ENCODE data around the gene PRPSAP1. TPM values are rescaled to one million over a fixed set of nuclear protein-coding genes. Genes with fewer than 3 reads are reported as not detected.

The PRPSAP1 gene
- total RNA-seq, 1 experiment from 2014 or later: 38.4 TPM

DNA sequence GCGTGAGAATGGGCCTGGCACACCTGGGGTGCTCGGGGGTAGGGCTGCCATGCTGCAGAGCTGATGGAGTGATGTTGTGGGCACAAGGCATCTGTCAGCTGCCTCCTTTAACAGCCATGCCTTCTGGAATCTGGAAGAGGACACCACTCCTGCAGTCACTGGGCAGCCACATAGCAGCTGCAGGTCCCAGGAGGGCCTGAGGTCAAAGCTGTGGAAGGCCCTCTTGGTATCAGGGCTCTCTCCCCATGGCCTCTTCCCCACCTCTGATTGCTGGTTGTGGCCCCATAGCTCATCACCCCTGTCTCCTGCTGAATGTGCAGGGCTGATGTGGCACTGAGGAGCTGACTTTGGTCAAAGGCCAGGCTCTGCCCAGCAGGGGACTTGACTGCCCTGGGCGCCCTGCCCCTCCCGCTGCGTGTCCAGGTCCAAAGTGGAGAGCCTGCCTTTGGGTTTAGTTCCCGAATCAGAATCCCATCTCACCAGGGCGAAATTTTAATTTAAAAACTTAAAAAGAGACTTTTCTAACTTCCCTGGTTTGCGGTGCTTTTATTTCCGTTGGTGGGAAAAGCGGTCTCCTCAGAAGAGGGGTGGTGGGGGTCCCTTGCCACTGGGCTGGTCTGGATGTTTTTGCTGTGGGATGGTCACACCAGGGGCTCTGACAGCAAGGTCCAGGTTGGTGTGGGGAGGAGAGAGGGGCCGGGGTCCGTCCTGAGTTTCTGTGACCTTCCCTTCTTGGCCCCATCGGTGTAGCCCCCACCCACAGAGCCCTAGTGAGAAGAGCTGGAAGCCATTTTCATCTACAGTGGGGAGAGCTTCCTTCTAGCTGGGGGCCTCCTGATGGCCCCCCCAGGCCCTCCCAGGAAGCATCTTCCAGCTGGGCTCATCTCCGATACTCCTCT, 82.7 kb downstream of the PRPSAP1 start:
- H3K9me3 Mint-ChIP-seq: no peaks in the 10 kb centered on the region
- no peak overlapping the region for H3K56ac ChIP-seq (ENCODE audit: insufficient read length, low read depth, low read length)
- H3K27ac Mint-ChIP-seq: peak overlapping the region in 1 of 3 experiments; percentile 55; a peak in 1 of 7 replicates
- no peak overlapping the region for H4K5ac ChIP-seq (ENCODE audit: insufficient read length, low read depth, low read length)
- no peak for DNase-seq
- peak overlapping the region; percentile 88 for H4K91ac ChIP-seq (ENCODE audit: insufficient read length, low read depth, low read length)
- no peak overlapping the region for H3K4me3 Mint-ChIP-seq
- H3K79me2 ChIP-seq (ENCODE audit: insufficient read depth, low read length): peaks cover 2% of the 10 kb centered on the region; the same call in 1 of the 2 replicates
- no peak overlapping the region for H3T11ph ChIP-seq (ENCODE audit: low read length)
- no peaks in the 10 kb centered on the region for H4K20me1 ChIP-seq (ENCODE audit: control insufficient read depth, insufficient read depth, insufficient read length)
- no peak overlapping the region for H2AK5ac ChIP-seq (ENCODE audit: insufficient read length, low read length)
- no peak overlapping the region for H3K18ac ChIP-seq (ENCODE audit: insufficient read length, low read depth, low read length)
- no peak overlapping the region for H2AFZ ChIP-seq (ENCODE audit: low read length)
- H3K27ac ChIP-seq (ENCODE audit: insufficient read length, low read depth, low read length): no peak overlapping the region
- peaks cover 7% of the 10 kb centered on the region for H3K79me1 ChIP-seq (ENCODE audit: insufficient read depth, low read depth, low read length, poor library complexity, severe bottlenecking)
- no peak overlapping the region for H3K4me2 ChIP-seq (ENCODE audit: insufficient read depth, insufficient read length, low read length)
- peaks cover 31 to 50% of the 10 kb centered on the region in 2 experiments for H3K4me1 Mint-ChIP-seq
- no peaks in the 10 kb centered on the region for H3K27me3 ChIP-seq (ENCODE audit: insufficient read depth, low read length)
- no peaks in the 10 kb centered on the region for H3K9me3 ChIP-seq (ENCODE audit: control insufficient read depth, low read depth, low read length)
- H3K4me1 ChIP-seq (ENCODE audit: insufficient read depth, low read length): peaks cover 5% of the 10 kb centered on the region
- H4K8ac ChIP-seq (replicated peaks; ENCODE audit: insufficient read length, low read depth, low read length): no peak overlapping the region
- peaks cover 2 to 15% (median 10%) of the 10 kb centered on the region in 3 experiments; a peak in 6 of 7 replicates for H3K36me3 Mint-ChIP-seq (ENCODE audit: insufficient read depth in 1 of 3, low read depth in 3 of 3)
- no peak overlapping the region for H3K9ac ChIP-seq (ENCODE audit: extremely low read depth, insufficient read length, low read length)
- no peak overlapping the region for H2BK15ac ChIP-seq (ENCODE audit: low read depth, low read length)
- H2BK12ac ChIP-seq (ENCODE audit: insufficient read length, low read depth, low read length): no peak overlapping the region
- H2BK20ac ChIP-seq (ENCODE audit: low read depth, low read length, poor library complexity, severe bottlenecking): no peak overlapping the region
- H3K14ac ChIP-seq (ENCODE audit: insufficient read depth, low read length): no peak overlapping the region
- H3K4ac ChIP-seq (ENCODE audit: low read depth, low read length): no peak overlapping the region
- WGBS (ENCODE audit: extremely low coverage, insufficient read length, low lambda C conversion rate): no CpG with 5 or more reads among the region's 14 CpGs
- H3K23ac ChIP-seq (ENCODE audit: insufficient read length, low read depth, low read length): no peak overlapping the region
- TF ChIP-seq, protein P1, sequence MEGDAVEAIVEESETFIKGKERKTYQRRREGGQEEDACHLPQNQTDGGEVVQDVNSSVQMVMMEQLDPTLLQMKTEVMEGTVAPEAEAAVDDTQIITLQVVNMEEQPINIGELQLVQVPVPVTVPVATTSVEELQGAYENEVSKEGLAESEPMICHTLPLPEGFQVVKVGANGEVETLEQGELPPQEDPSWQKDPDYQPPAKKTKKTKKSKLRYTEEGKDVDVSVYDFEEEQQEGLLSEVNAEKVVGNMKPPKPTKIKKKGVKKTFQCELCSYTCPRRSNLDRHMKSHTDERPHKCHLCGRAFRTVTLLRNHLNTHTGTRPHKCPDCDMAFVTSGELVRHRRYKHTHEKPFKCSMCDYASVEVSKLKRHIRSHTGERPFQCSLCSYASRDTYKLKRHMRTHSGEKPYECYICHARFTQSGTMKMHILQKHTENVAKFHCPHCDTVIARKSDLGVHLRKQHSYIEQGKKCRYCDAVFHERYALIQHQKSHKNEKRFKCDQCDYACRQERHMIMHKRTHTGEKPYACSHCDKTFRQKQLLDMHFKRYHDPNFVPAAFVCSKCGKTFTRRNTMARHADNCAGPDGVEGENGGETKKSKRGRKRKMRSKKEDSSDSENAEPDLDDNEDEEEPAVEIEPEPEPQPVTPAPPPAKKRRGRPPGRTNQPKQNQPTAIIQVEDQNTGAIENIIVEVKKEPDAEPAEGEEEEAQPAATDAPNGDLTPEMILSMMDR (conservative IDR thresholded peaks at IDR 0.05): no peak
- peaks cover 1% of the 10 kb centered on the region; the same call in 1 of the 2 replicates for H3K27me3 Mint-ChIP-seq (ENCODE audit: low read depth)
- no peak overlapping the region for H2BK5ac ChIP-seq (ENCODE audit: insufficient read length, low read length)
- no peak overlapping the region for H2BK120ac ChIP-seq (ENCODE audit: low read depth, low read length, poor library complexity, severe bottlenecking)
- peaks cover 4% of the 10 kb centered on the region for H3K23me2 ChIP-seq (ENCODE audit: insufficient read length, low read depth, low read length, poor library complexity, severe bottlenecking)

Data from H9 (cell line).